IPS-18a (cell line): ENCODE measurements around the gene CHRNE.

ENCODE experiments used
- H3K27ac ChIP-seq: one replicate; pipeline ENCODE4 v1.5.1; 2013; ENCODE audit warnings: low read length
- H3K27me3 ChIP-seq: one replicate; pipeline ENCODE4 v1.6.1; 2013; ENCODE audit warnings: mild to moderate bottlenecking, low read length; ENCODE audit not compliant: control insufficient read depth, insufficient read depth
- H3K36me3 ChIP-seq: one replicate; pipeline ENCODE4 v1.6.1; 2013; ENCODE audit warnings: low read depth, low read length; ENCODE audit not compliant: control insufficient read depth
- H3K4me1 ChIP-seq: one replicate; pipeline ENCODE4 v1.6.1; 2013; ENCODE audit warnings: low read depth, low read length; ENCODE audit not compliant: control insufficient read depth
- H3K4me3 ChIP-seq: one replicate; pipeline ENCODE4 v1.5.1; 2013; ENCODE audit warnings: low read length
- H3K9ac ChIP-seq: one replicate; pipeline ENCODE4 v1.6.1; 2013; ENCODE audit warnings: mild to moderate bottlenecking, low read length, moderate library complexity
- H3K9me3 ChIP-seq: one replicate; pipeline ENCODE4 v1.6.1; 2013; ENCODE audit warnings: low read depth, low read length; ENCODE audit not compliant: control insufficient read depth

Gene CHRNE

GRCh38 chr17:4892499-4893221 lies 10.2 kb downstream of the CHRNE start:
- H3K9ac ChIP-seq, result no peak overlapping the region
- no peaks in the 10 kb centered on the region for H3K27me3 ChIP-seq
- peaks cover 28% of the 10 kb centered on the region for H3K36me3 ChIP-seq
- H3K9me3 ChIP-seq, result no peaks in the 10 kb centered on the region
- no peaks in the 10 kb centered on the region for H3K4me1 ChIP-seq
- no peak overlapping the region for H3K4me3 ChIP-seq
- H3K27ac ChIP-seq, result no peak overlapping the region

DNA sequence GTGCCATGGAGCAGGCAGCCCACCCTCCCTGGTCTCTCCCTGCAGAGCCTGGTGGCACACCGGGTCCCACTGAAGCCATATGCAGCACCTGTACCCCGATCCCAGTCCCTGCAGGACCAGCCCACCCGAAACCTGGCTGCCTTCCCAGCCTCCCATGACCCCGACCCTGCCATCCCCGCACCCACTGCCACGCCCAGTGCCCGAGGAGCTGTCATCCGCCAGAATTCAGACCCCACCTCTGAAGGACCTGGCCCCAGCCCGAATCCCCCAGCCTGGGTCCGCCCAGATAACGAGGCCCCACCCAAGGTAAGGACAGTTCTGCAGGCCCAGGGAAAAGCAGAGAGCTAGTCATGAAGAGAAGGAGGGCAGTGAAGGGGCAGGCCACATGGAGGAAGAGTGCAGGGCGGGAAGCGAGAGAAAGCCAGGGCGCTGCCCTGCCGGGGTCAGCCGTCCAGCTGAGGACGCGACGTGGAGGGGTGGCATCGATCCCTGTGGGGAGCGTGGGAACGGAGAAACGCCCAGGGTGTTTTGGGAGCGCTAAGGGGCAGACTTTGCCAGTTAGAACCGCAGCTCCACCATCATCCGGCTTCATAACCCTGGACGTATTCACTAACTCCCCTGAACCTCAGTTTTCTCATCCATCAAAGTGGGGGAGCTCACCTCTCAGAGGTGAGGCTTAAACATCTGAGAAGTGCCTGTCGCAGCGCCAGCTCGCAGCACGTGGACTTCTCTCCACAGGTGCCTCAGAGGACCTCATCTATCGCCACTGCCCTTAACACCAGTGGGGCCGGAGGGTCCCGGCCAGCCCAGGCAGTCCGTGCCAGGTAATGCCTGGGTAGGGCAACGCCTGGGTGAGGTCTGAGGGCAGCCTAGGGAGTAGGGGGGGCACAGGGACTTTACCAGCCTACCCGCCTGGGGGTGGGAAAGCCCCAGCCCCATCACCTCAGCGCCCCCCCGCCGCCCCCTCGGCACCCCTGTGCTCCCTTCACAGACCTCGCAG lies 11.2 kb downstream of the CHRNE start:
- no peaks in the 10 kb centered on the region for H3K27me3 ChIP-seq
- H3K4me3 ChIP-seq, result no peak overlapping the region
- H3K9ac ChIP-seq, result no peak overlapping the region
- H3K4me1 ChIP-seq, result no peaks in the 10 kb centered on the region
- H3K36me3 ChIP-seq, result peaks cover 29% of the 10 kb centered on the region
- no peaks in the 10 kb centered on the region for H3K9me3 ChIP-seq
- H3K27ac ChIP-seq, result no peak overlapping the region

DNA sequence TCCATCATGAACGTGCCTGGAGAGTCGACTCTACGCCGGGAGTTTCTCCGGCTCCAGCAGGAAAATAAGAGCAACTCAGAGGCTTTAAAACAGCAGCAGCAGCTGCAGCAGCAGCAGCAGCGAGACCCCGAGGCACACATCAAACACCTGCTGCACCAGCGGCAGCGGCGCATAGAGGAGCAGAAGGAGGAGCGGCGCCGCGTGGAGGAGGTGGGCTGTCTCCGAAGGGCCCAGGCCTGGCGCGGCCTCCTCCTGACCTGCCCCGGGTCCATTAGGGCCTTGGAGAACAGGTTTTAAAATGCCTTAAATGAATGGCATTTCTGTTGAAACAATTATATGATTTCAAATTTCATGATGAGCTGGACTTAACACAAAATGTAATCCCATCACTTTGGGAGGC lies 15.3 kb downstream of the CHRNE start:
- Histone ChIP-seq H3K9ac (no peak overlapping the region), H3K4me3 (no peak overlapping the region), H3K4me1 (no peaks in the 10 kb centered on the region), H3K9me3 (no peaks in the 10 kb centered on the region), H3K27ac (no peak overlapping the region), H3K36me3 (peaks cover 18% of the 10 kb centered on the region), H3K27me3 (no peaks in the 10 kb centered on the region)

DNA sequence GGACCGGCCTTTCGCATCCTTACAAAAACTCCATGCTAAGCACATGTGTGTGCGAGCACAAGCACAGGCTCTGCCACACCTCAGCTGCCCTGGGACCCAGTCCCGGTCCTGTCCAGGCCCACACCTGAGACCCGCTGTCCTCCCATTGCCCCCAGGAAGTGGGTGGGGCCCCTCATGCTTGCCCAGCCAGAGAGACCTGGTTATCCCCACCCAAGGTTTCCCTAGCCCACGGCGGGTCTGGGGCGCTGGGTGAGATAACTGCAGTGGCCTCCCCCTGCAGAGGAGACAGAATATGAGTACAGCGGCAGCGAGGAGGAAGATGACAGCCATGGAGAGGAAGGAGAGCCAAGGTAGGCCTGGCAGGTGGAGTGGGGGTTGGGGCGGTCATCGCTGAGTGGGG lies 16.1 kb downstream of the CHRNE start:
- H3K27ac ChIP-seq, result no peak overlapping the region
- peaks cover 18% of the 10 kb centered on the region for H3K36me3 ChIP-seq
- no peak overlapping the region for H3K9ac ChIP-seq

GRCh38 chr17:4884489-4884888 lies 18.4 kb downstream of the CHRNE start:
- Histone ChIP-seq H3K27ac (no peak overlapping the region), H3K27me3 (no peaks in the 10 kb centered on the region), H3K9ac (no peak overlapping the region), H3K4me1 (no peaks in the 10 kb centered on the region), H3K4me3 (no peak overlapping the region), H3K36me3 (peaks cover 4% of the 10 kb centered on the region), H3K9me3 (no peaks in the 10 kb centered on the region)

More for the DNA sequence above, 16.1 kb downstream of the CHRNE start:
- Histone ChIP-seq H3K4me1 (no peaks in the 10 kb centered on the region), H3K9me3 (no peaks in the 10 kb centered on the region), H3K4me3 (no peak overlapping the region), H3K27me3 (no peaks in the 10 kb centered on the region)

DNA sequence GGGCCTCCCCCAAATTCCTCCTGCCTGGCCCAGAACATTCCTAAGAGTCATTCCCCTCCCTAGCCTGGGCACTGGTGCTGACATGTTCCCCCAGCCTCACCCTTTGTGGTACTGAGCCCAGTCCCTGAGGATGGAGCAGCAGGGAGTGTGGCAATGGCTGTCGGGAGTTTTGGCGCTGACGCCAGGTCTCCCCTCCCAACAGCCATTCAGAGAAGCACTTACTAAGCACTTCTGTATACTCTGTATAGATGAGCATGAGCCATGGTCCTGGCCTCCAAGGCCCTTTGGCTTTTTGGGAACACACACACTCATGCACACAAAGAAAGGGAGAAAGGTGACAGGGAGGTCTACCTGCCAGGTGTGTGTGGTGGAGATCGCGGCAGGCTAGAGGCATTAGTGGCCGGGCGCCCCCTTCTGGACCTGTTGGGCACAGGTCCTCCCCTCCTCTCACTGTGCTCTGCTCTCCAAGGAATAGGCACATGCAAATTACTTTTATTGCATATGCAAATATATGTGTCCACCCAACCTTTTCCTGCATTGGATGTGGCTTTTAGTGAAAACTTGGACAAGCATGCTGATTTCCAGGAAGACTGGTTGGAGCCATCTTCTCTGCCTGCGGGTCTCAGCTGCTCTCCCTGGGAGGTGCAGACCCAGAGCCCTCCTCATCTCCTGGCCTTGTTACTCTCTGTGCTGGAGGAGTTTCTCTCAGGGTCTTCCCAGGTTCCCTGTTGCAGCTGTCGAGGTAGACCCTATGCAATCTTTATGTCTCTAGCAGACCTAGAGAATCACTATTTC lies 20.9 kb downstream of the CHRNE start:
- Histone ChIP-seq H3K27me3 (no peaks in the 10 kb centered on the region), H3K4me1 (no peaks in the 10 kb centered on the region), H3K9ac (no peak overlapping the region), H3K36me3 (peaks cover 4% of the 10 kb centered on the region), H3K27ac (no peak overlapping the region), H3K4me3 (no peak overlapping the region), H3K9me3 (no peaks in the 10 kb centered on the region)

- Histone ChIP-seq H3K4me3 (no peak overlapping the region), H3K4me1 (no peaks in the 10 kb centered on the region), H3K36me3 (no peaks in the 10 kb centered on the region)
These were observed 22.0 kb downstream of the CHRNE start for GRCh38 chr17:4880857-4881256.

GRCh38 chr17:4879601-4880000 lies 23.3 kb downstream of the CHRNE start:
- H3K27ac ChIP-seq, result no peak overlapping the region
- no peak overlapping the region for H3K9ac ChIP-seq
- H3K4me1 ChIP-seq, result no peaks in the 10 kb centered on the region
- no peaks in the 10 kb centered on the region for H3K27me3 ChIP-seq
- no peaks in the 10 kb centered on the region for H3K9me3 ChIP-seq
- no peak overlapping the region for H3K4me3 ChIP-seq
- no peaks in the 10 kb centered on the region for H3K36me3 ChIP-seq

More at GRCh38 chr17:4880857-4881256, 22.0 kb downstream of the CHRNE start:
- no peak overlapping the region for H3K9ac ChIP-seq
- no peak overlapping the region for H3K27ac ChIP-seq
- no peaks in the 10 kb centered on the region for H3K9me3 ChIP-seq
- H3K27me3 ChIP-seq, result no peaks in the 10 kb centered on the region

GRCh38 chr17:4877089-4877488 lies 25.8 kb downstream of the CHRNE start:
- H3K4me1 ChIP-seq, result peaks cover 9% of the 10 kb centered on the region
- no peaks in the 10 kb centered on the region for H3K36me3 ChIP-seq
- no peak overlapping the region for H3K4me3 ChIP-seq
- no peaks in the 10 kb centered on the region for H3K27me3 ChIP-seq
- no peak overlapping the region for H3K27ac ChIP-seq
- no peak overlapping the region for H3K9ac ChIP-seq
- no peaks in the 10 kb centered on the region for H3K9me3 ChIP-seq

GRCh38 chr17:4872786-4873185 lies 30.1 kb downstream of the CHRNE start:
- Histone ChIP-seq H3K4me3 (no peak overlapping the region), H3K4me1 (peaks cover 9% of the 10 kb centered on the region), H3K36me3 (no peaks in the 10 kb centered on the region), H3K9me3 (no peaks in the 10 kb centered on the region), H3K27ac (no peak overlapping the region), H3K9ac (no peak overlapping the region), H3K27me3 (no peaks in the 10 kb centered on the region)

- H3K36me3 ChIP-seq, result no peaks in the 10 kb centered on the region
- no peak overlapping the region for H3K27ac ChIP-seq
- H3K27me3 ChIP-seq, result no peaks in the 10 kb centered on the region
- H3K4me3 ChIP-seq, result no peak overlapping the region
- H3K4me1 ChIP-seq, result peaks cover 9% of the 10 kb centered on the region
- no peak overlapping the region for H3K9ac ChIP-seq
- H3K9me3 ChIP-seq, result no peaks in the 10 kb centered on the region
These were observed 32.0 kb downstream of the CHRNE start for GRCh38 chr17:4870855-4871254.
